OCI-LY1 (cell line): ENCODE results near the gene IFI27L1.

Experiments
- H2AFZ ChIP-seq: fragments of 200-600 bp; sonication (generic), shearing (Covaris generic); 2 replicates; pipeline ENCODE4 v1.6.0; 2014; ENCODE audit warnings: antibody characterized with exemption, mild to moderate bottlenecking, low read length
- H3F3A ChIP-seq: fragments of 200-600 bp; sonication (generic), shearing (Covaris generic); 2 replicates; pipeline ENCODE4 v1.6.0; 2014; ENCODE audit warnings: mild to moderate bottlenecking, antibody characterized with exemption, low read length, moderate library complexity; ENCODE audit not compliant: insufficient read depth
- H3K27ac ChIP-seq: fragments of 200-600 bp; sonication (generic); 2 replicates; pipeline ENCODE4 v1.5.1; 2014; ENCODE audit warnings: low read length, mixed run types, mild to moderate bottlenecking, low read depth; ENCODE audit not compliant: poor library complexity, severe bottlenecking
- H3K27me3 ChIP-seq: fragments of 200-600 bp; sonication (generic); 2 replicates; pipeline ENCODE4 v1.6.0; 2014; ENCODE audit warnings: antibody characterized with exemption, mild to moderate bottlenecking, low read length, moderate library complexity; ENCODE audit not compliant: insufficient read depth
- H3K36me3 ChIP-seq: fragments of 200-600 bp; sonication (generic); 2 replicates; pipeline ENCODE4 v1.6.1; 2014; ENCODE audit warnings: mild to moderate bottlenecking, antibody characterized with exemption, low read length, moderate library complexity, mixed read lengths; ENCODE audit not compliant: insufficient read depth
- H3K4me1 ChIP-seq: fragments of 200-600 bp; sonication (generic); 2 replicates; pipeline ENCODE4 v1.5.1; 2014; ENCODE audit warnings: mild to moderate bottlenecking, low read length, moderate library complexity; ENCODE audit not compliant: insufficient read depth, severe bottlenecking
- H3K4me2 ChIP-seq: fragments of 200-600 bp; sonication (generic), shearing (Covaris generic); 2 replicates; pipeline ENCODE4 v1.6.1; 2014; ENCODE audit warnings: low read length
- H3K4me3 ChIP-seq: fragments of 200-600 bp; sonication (generic); 2 replicates; pipeline ENCODE4 v1.5.1; 2014; ENCODE audit warnings: low read length, low read depth, mild to moderate bottlenecking, mixed read lengths; ENCODE audit not compliant: poor library complexity, severe bottlenecking
- H3K79me2 ChIP-seq: fragments of 200-600 bp; shearing (Covaris generic); 2 replicates; pipeline ENCODE4 v1.6.1; 2016; ENCODE audit warnings: mixed run types, low read length, mixed read lengths; ENCODE audit not compliant: insufficient read depth
- H3K9ac ChIP-seq: fragments of 200-600 bp; sonication (generic), shearing (Covaris generic); 2 replicates; pipeline ENCODE4 v1.6.1; 2014; ENCODE audit warnings: mild to moderate bottlenecking, low read length, mixed read lengths
- H3K9me2 ChIP-seq: fragments of 200-600 bp; sonication (generic), shearing (Covaris generic); 2 replicates; pipeline ENCODE4 v1.6.1; 2014; ENCODE audit warnings: low read depth, mild to moderate bottlenecking, low read length, mixed read lengths
- H3K9me3 ChIP-seq: fragments of 200-600 bp; shearing (Covaris generic); 2 replicates; pipeline ENCODE4 v1.6.1; 2014; ENCODE audit warnings: low read length, mixed read lengths
- H4K20me1 ChIP-seq: fragments of 200-600 bp; sonication (generic), shearing (Covaris generic); 2 replicates; pipeline ENCODE4 v1.6.0; 2016; ENCODE audit warnings: mild to moderate bottlenecking, low read length; ENCODE audit not compliant: insufficient read depth
- EZH2 ChIP-seq: fragments of 200-600 bp; sonication (generic), shearing (Covaris generic); IDR thresholded peaks from 2 replicates; pipeline ENCODE4 v1.8.0; 2017; ENCODE audit warnings: borderline replicate concordance, mixed run types, mild to moderate bottlenecking, antibody characterized with exemption, low read length, moderate library complexity, mixed read lengths
- TF ChIP-seq, protein P1 (sequence below): fragments of 200-600 bp; sonication (generic), shearing (Covaris generic); IDR thresholded peaks from 2 replicates; pipeline ENCODE4 v1.5.1; 2017; ENCODE audit warnings: mild to moderate bottlenecking, antibody characterized with exemption, low read length, moderate library complexity, mixed read lengths

Gene IFI27L1

DNA sequence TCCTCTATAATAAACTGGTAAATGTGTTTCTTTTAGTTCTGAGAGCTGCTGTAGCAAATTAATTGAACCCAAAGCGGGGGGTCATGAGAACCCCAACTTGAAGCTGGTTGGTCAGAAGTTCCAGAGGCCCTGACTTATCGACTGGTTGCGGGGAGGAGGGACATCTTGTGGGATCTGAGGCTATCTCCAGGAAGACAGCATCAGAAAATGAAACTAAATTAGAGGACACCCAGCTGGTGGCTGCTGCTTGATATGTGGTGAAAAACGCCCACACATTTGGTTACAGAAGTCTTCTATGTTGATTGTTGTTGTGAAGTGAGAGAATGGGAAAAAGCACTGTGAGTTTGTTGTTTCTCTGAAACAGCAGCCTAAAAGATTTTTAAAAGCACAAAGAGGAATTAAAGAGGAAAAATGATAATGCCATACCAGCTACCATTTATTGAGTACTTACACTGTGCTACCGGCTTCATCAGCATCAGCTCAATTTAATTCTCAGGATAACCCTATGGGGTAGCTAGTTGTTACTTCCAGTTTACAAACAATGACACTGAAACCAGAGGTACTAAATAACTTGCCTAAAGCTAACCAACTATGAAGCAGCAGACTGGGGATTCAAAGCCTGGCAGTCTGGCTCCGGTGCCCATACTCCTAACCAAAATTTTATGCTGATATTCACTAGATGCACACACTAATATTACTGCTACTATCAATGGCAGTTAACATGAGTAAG is 24.4 kb upstream of the IFI27L1 start:
- H4K20me1 ChIP-seq = no peaks in the 10 kb centered on the region
- H3K9me3 ChIP-seq = no peaks in the 10 kb centered on the region
- no peaks in the 10 kb centered on the region for H3K27me3 ChIP-seq
- no peaks in the 10 kb centered on the region for H3K79me2 ChIP-seq
- H3K9ac ChIP-seq = no peak overlapping the region
- peaks cover 92% of the 10 kb centered on the region for H3K36me3 ChIP-seq
- TF ChIP-seq, protein P1, sequence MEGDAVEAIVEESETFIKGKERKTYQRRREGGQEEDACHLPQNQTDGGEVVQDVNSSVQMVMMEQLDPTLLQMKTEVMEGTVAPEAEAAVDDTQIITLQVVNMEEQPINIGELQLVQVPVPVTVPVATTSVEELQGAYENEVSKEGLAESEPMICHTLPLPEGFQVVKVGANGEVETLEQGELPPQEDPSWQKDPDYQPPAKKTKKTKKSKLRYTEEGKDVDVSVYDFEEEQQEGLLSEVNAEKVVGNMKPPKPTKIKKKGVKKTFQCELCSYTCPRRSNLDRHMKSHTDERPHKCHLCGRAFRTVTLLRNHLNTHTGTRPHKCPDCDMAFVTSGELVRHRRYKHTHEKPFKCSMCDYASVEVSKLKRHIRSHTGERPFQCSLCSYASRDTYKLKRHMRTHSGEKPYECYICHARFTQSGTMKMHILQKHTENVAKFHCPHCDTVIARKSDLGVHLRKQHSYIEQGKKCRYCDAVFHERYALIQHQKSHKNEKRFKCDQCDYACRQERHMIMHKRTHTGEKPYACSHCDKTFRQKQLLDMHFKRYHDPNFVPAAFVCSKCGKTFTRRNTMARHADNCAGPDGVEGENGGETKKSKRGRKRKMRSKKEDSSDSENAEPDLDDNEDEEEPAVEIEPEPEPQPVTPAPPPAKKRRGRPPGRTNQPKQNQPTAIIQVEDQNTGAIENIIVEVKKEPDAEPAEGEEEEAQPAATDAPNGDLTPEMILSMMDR = no peak
- TF ChIP-seq EZH2 = no peak
- no peaks in the 10 kb centered on the region for H3K9me2 ChIP-seq
- no peak overlapping the region for H3K27ac ChIP-seq
- H3K4me3 ChIP-seq = no peak overlapping the region
- H3K4me1 ChIP-seq = no peaks in the 10 kb centered on the region
- no peak overlapping the region for H3K4me2 ChIP-seq
- H3F3A ChIP-seq = no peaks in the 10 kb centered on the region
- H2AFZ ChIP-seq = no peak overlapping the region

DNA sequence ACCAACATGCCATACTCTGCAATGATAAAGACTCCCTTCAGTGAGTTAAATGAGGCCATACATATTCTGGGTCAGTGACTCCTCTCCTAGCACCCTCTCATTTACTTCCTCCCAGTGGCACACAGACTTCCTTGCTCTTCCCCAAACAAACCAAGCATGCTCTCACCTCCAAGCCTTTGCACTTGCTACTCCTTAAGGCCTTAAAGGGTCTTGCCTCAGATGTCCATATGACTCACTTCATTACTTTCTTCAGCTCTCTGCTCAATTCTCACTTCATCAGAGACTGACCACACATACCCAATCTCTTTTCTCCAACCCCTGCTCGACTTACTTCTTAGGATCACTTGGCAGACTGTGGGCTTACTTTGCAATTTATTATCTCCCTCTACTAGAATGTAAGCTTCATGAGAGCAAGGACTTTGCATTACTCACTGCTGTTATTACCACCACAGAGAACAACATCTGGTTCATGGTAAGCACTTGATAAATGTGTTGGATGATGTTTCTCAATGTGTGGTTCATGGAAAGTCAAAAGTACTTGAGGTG is 22.9 kb upstream of the IFI27L1 start:
- Histone ChIP-seq H3F3A (no peaks in the 10 kb centered on the region), H3K9ac (no peak overlapping the region), H3K9me3 (no peaks in the 10 kb centered on the region), H3K27ac (no peak overlapping the region), H4K20me1 (no peaks in the 10 kb centered on the region), H3K36me3 (peaks cover 94% of the 10 kb centered on the region), H3K79me2 (peaks cover 4% of the 10 kb centered on the region), H3K4me2 (no peak overlapping the region), H2AFZ (no peak overlapping the region), H3K4me3 (no peak overlapping the region), H3K4me1 (no peaks in the 10 kb centered on the region), H3K27me3 (no peaks in the 10 kb centered on the region), H3K9me2 (no peaks in the 10 kb centered on the region)
- no peak for TF ChIP-seq EZH2
- TF ChIP-seq, protein P1 = no peak

DNA sequence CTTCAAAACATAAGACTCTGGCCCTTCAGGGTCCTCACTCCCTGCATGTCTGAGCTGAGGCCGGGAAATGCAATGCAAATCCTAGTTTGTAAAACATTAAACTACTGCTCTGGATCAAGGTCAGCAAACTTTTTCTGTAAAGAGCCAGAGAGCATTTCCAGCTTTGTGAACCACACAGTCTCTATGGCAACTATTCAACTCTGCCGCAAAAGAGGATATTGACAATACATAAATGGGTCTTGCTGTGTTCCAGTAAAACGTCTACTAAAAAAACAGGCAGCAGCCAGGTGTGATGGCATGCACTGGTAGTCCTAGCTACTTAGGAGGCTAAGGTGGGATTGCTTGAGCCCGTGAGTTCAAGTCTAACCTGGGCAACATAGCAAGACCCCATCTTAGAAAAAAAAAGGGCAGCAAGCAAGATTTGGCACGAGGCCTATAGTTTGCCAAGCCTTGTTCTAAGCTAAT is 22.4 kb upstream of the IFI27L1 start:
- no peaks in the 10 kb centered on the region for H3K9me3 ChIP-seq
- TF ChIP-seq, protein P1 = no peak
- TF ChIP-seq EZH2 = no peak
- no peak overlapping the region for H2AFZ ChIP-seq
- H3F3A ChIP-seq = no peaks in the 10 kb centered on the region
- H3K27ac ChIP-seq = no peak overlapping the region
- no peaks in the 10 kb centered on the region for H3K9me2 ChIP-seq
- no peaks in the 10 kb centered on the region for H3K27me3 ChIP-seq
- H3K4me2 ChIP-seq = no peak overlapping the region
- H3K79me2 ChIP-seq = peaks cover 9% of the 10 kb centered on the region
- 0 out of 2 replicates have a peak, but pooled peaks cover 3% of the 10 kb centered on the region for H4K20me1 ChIP-seq
- H3K9ac ChIP-seq = no peak overlapping the region
- H3K36me3 ChIP-seq = peaks cover 99% of the 10 kb centered on the region
- H3K4me3 ChIP-seq = no peak overlapping the region
- no peaks in the 10 kb centered on the region for H3K4me1 ChIP-seq
